B cell (primary cell): ENCODE results near the gene NFKBIL1. TPM values are rescaled to one million over a fixed set of nuclear protein-coding genes. Genes with fewer than 3 reads are reported as not detected.

Source experiments
- ATAC-seq: fragments of 200-7000 bp; cut with Tn5 transposase; one replicate; pipeline ENCODE4 v1.10.0; 2021; ENCODE audit warnings: low read depth, mild to moderate bottlenecking, moderate number of reproducible peaks, moderate library complexity
- CTCF ChIA-PET: fragments of 350-600 bp; sonication (Branson Sonifier 250); formaldehyde crosslinking; loops from one replicate; lab custom pipeline; 2021; ENCODE audit warnings: antibody characterized with exemption, inconsistent platforms; lab: Charles Lee
- POLR2A ChIA-PET: fragments of 350-600 bp; sonication (Branson Sonifier 250); formaldehyde crosslinking; loops from one replicate; lab custom pipeline; 2021; ENCODE audit warnings: antibody characterized with exemption; lab: Charles Lee
- DNase-seq: peaks from one replicate; pipeline ENCODE4 v3.0.0; 2013
- H2AFZ ChIP-seq: 2 replicates; pipeline ENCODE4 v1.6.1; 2012; ENCODE audit warnings: mild to moderate bottlenecking, low read depth, low read length; ENCODE audit not compliant: insufficient read depth, poor library complexity, severe bottlenecking
- H3K27ac ChIP-seq, 2 donors: 1 replicate in 1 of 2; 2 replicates in 1 of 2; pipeline ENCODE4 v1.5.1; 2012 to 2013; ENCODE audit warnings: low read length in 2 of 2, mild to moderate bottlenecking in 2 of 2, moderate library complexity in 1 of 2
- H3K27me3 ChIP-seq, 4 experiments: fragments of 200-600 bp in 1 of 4; sonication (generic) in 1 of 4; replicated peaks in 1 of 4; 1 replicate in 2 of 4; 2 replicates in 2 of 4; pipeline versions ENCODE4 v1.6.1 to v1.7.0; 2013 to 2016; ENCODE audit warnings: low read length in 3 of 4, mild to moderate bottlenecking in 2 of 4, mixed read lengths in 1 of 4, moderate library complexity in 1 of 4; ENCODE audit not compliant: insufficient read depth in 4 of 4, control insufficient read depth in 3 of 4; ENCODE audit errors: control extremely low read depth in 1 of 4
- H3K36me3 ChIP-seq, 2 experiments: replicated peaks in 1 of 2; 1 replicate in 1 of 2; 2 replicates in 1 of 2; pipeline versions ENCODE4 v1.6.1 to v1.7.1; 2013; ENCODE audit warnings: low read length in 1 of 2; ENCODE audit not compliant: insufficient read depth in 2 of 2, control insufficient read depth in 1 of 2; ENCODE audit errors: control extremely low read depth in 1 of 2, extremely low read depth in 1 of 2
- H3K4me1 ChIP-seq, 2 donors: fragments of 200-600 bp in 1 of 2; sonication (generic) in 1 of 2; 1 replicate in 1 of 2; 2 replicates in 1 of 2; pipeline versions ENCODE4 v1.5.1 to v1.6.1; 2013 to 2017; ENCODE audit warnings: low read length in 2 of 2; ENCODE audit not compliant: control insufficient read depth in 2 of 2, insufficient read depth in 2 of 2
- H3K4me2 ChIP-seq: replicated peaks from 2 replicates; pipeline ENCODE3; 2012; ENCODE audit warnings: mild to moderate bottlenecking, low read depth, low read length; ENCODE audit not compliant: poor library complexity, severe bottlenecking
- H3K4me3 ChIP-seq, 5 experiments: fragments of 200-600 bp in 1 of 5; sonication (generic) in 1 of 5; 1 replicate in 3 of 5; 2 replicates in 2 of 5; pipeline versions ENCODE4 v1.5.1 to v1.7.0; 2011 to 2016; ENCODE audit warnings: low read length in 4 of 5, mild to moderate bottlenecking in 4 of 5, low read depth in 2 of 5, control low read depth in 1 of 5, moderate library complexity in 1 of 5; ENCODE audit not compliant: insufficient read depth in 1 of 5; ENCODE audit errors: control extremely low read depth in 1 of 5, extremely low read depth in 1 of 5
- H3K79me2 ChIP-seq: fragments of 200-600 bp; sonication (generic); one replicate; pipeline ENCODE4 v1.6.0; 2016; ENCODE audit warnings: low read length; ENCODE audit not compliant: control insufficient read depth, insufficient read depth
- H3K9ac ChIP-seq: fragments of 200-600 bp; sonication (generic); 2 replicates; pipeline ENCODE4 v1.6.1; 2017; ENCODE audit warnings: mild to moderate bottlenecking, low read length, moderate library complexity
- H3K9me3 ChIP-seq, 3 donors: one replicate each; pipeline versions ENCODE4 v1.6.1 to v1.7.1; 2013; ENCODE audit warnings: low read length in 2 of 3; ENCODE audit not compliant: control insufficient read depth in 2 of 3, insufficient read depth in 1 of 3; ENCODE audit errors: control extremely low read depth in 1 of 3
- H4K20me1 ChIP-seq: 2 replicates; pipeline ENCODE4 v1.6.0; 2012; ENCODE audit warnings: mild to moderate bottlenecking, low read length; ENCODE audit not compliant: insufficient read depth, control insufficient read depth, poor library complexity, severe bottlenecking
- H3K27ac Mint-ChIP-seq: one replicate; pipeline ENCODE4 v1.8.0; 2021; ENCODE audit warnings: mixed read lengths
- H3K27me3 Mint-ChIP-seq: one replicate; pipeline ENCODE4 v1.8.0; 2021; ENCODE audit warnings: mixed read lengths
- H3K4me1 Mint-ChIP-seq: one replicate; pipeline ENCODE4 v1.8.0; 2021; ENCODE audit warnings: mixed read lengths
- H3K4me3 Mint-ChIP-seq: one replicate; pipeline ENCODE4 v1.8.0; 2021; ENCODE audit warnings: mixed read lengths
- H3K9me3 Mint-ChIP-seq: one replicate; pipeline ENCODE4 v1.8.0; 2022; ENCODE audit warnings: mixed read lengths; ENCODE audit not compliant: insufficient read depth
- CTCF ChIP-seq: fragments of 200-600 bp; IDR thresholded peaks from one replicate; pipeline ENCODE4 v1.8.0; 2022; ENCODE audit warnings: antibody characterized with exemption, mild to moderate bottlenecking
- EZH2 ChIP-seq: IDR thresholded peaks from 2 replicates; pipeline ENCODE4 v1.6.1; 2012; ENCODE audit warnings: borderline replicate concordance, low read depth, mild to moderate bottlenecking, moderate library complexity, low read length; ENCODE audit not compliant: insufficient read depth, poor library complexity, severe bottlenecking
- WGBS: methylation state at CpG from one replicate; pipeline ENCODE4 v1.1.5; 2013; ENCODE audit warnings: missing lambda C conversion rate; ENCODE audit not compliant: insufficient coverage; 5-methylcytosine and 5-hydroxymethylcytosine counted together
- intact Hi-C: fragments of 100-400 bp; cut with micrococcal nuclease; formaldehyde crosslinking; loops from one replicate; pipeline ENCODE4 v1.10.0; 2022
- polyA plus RNA-seq: library from polyadenylated mRNA; depleted of rRNA; stranded (reverse); fragments of >200 nt; gene quantifications from 2 replicates; pipeline ENCODE4 v1.2.3, GENCODE V29; 2012
- total RNA-seq, 2 donors: library from RNA; stranded (reverse); fragments of 120-200 nt in 1 of 2; gene quantifications; 1 replicate in 1 of 2; 2 replicates in 1 of 2; pipeline versions ENCODE4 v1.2.3 to v1.2.4, GENCODE V29; 2013 to 2022

Gene NFKBIL1
- total and polyA plus RNA-seq, 2 donors (not counting 1 experiment from before 2014, with no cell fraction given), result 10.3 to 18.4 TPM

GRCh38 chr6:31580438-31580740 lies 33.0 kb downstream of the NFKBIL1 start:
- peak overlapping the region; percentile 95 to 97 for H3K27ac ChIP-seq
- H3K4me1 ChIP-seq, result peaks cover 66 to 83% of the 10 kb centered on the region in 2 donors
- H3K4me3 ChIP-seq, result peak overlapping the region; percentile 51 to 100 (median 85)
- H3K9ac ChIP-seq, result peak overlapping the region; percentile 97
- Mint-ChIP-seq H3K27ac (peak overlapping the region; percentile 99), H3K4me1 (peaks cover 82% of the 10 kb centered on the region), H3K9me3 (no peaks in the 10 kb centered on the region), H3K4me3 (peak overlapping the region; percentile 98), H3K27me3 (no peaks in the 10 kb centered on the region)
- ChIA-PET POLR2A (interaction anchor here (0.6 to 42.6 kb wide), 9 partner anchors 4 to 934 kb away, joined by 3 to 1450 read pairs (median 7); partner anchors contain the start of genes ATP6V1G2, DDX39B, LSM2 and LST1), CTCF (interaction anchor here (0.8 to 35.3 kb wide), 8 partner anchors 15 to 252 kb away, joined by 3 to 2241 read pairs (median 6); partner anchors contain the start of genes ATP6V1G2, DDX39B, LST1 and LTA)
- peak overlapping the region; percentile 88 for H3K4me2 ChIP-seq
- DNase-seq (no peak), ATAC-seq (no peak)
- peak overlapping the region; percentile 55 for H2AFZ ChIP-seq
- intact Hi-C loops, result loop anchor here (1.0 to 2.0 kb wide), 2 partner anchors 22 to 29 kb away; no protein-coding TSS in a partner anchor
- H3K36me3 ChIP-seq, result peaks cover 2 to 39% of the 10 kb centered on the region in 2 experiments
- TF ChIP-seq EZH2 (no peak), CTCF (no peak)
- WGBS, result 32% methylated on average over 11 of the region's 11 CpGs
- H3K79me2 ChIP-seq, result peaks cover 79% of the 10 kb centered on the region
- no peaks in the 10 kb centered on the region for H3K27me3 ChIP-seq
- peaks cover 33% of the 10 kb centered on the region for H4K20me1 ChIP-seq
- H3K9me3 ChIP-seq, result no peaks in the 10 kb centered on the region

GRCh38 chr6:31580807-31581433 lies 33.5 kb downstream of the NFKBIL1 start:
- ChIA-PET CTCF (interaction anchor here (0.8 to 35.3 kb wide), 8 partner anchors 14 to 252 kb away, joined by 3 to 2241 read pairs (median 6); partner anchors contain the start of genes ATP6V1G2, DDX39B, LST1 and LTA), POLR2A (interaction anchor here (0.7 to 42.6 kb wide), 9 partner anchors 4 to 226 kb away, joined by 3 to 1450 read pairs (median 6); partner anchors contain the start of genes ATP6V1G2, BAG6, DDX39B and LSM2)

More at GRCh38 chr6:31580807-31581433, 33.5 kb downstream of the NFKBIL1 start:
- TF ChIP-seq CTCF (peak; percentile 99), EZH2 (no peak)
- under 1% methylated on average over 62 of the region's 62 CpGs for WGBS
- Histone ChIP-seq H3K4me2 (peak overlapping the region; percentile 88), H3K9ac (peak overlapping the region; percentile 97), H3K4me1 (peaks cover 71 to 83% of the 10 kb centered on the region in 2 donors), H3K9me3 (no peaks in the 10 kb centered on the region), H3K4me3 (peak overlapping the region; percentile 83 to 100 (median 96)), H3K36me3 (peaks cover 2 to 39% of the 10 kb centered on the region in 2 experiments), H2AFZ (peak overlapping the region; percentile 55), H4K20me1 (peaks cover 29% of the 10 kb centered on the region), H3K27me3 (no peaks in the 10 kb centered on the region), H3K79me2 (peaks cover 74% of the 10 kb centered on the region), H3K27ac (peak overlapping the region; percentile 95 to 97)
- H3K4me1 Mint-ChIP-seq, result peaks cover 82% of the 10 kb centered on the region
- intact Hi-C loops, result loop anchor here (1.0 to 2.0 kb wide), 4 partner anchors 9 to 30 kb away; partner anchors contain the start of gene LTA
- H3K27me3 Mint-ChIP-seq, result no peaks in the 10 kb centered on the region
- DNase-seq, result peak; percentile 89
- H3K4me3 Mint-ChIP-seq, result peak overlapping the region; percentile 98
- H3K27ac Mint-ChIP-seq, result peak overlapping the region; percentile 99
- no peaks in the 10 kb centered on the region for H3K9me3 Mint-ChIP-seq
- peak; percentile 62 for ATAC-seq
